Measurements from ENCODE around the gene SLC38A3. TPM values are rescaled to one million over a fixed set of nuclear protein-coding genes. Genes with fewer than 3 reads are reported as not detected.

SLC38A3 gene
- total and polyA plus RNA-seq, 9 of the 15 experiments (the other 6 are each of a cell fraction or from before 2014, with no cell fraction given) = 0.09 to 0.38 (median 0.16) TPM; not detected in 6

- TF ChIP-seq CEBPB (tag; IDR thresholded peaks at IDR 0.05) (no peak), ZFP1 (CRISPR knock-in tag; IDR thresholded peaks at IDR 0.05) (no peak), HDAC3 (IDR thresholded peaks at IDR 0.05; ENCODE audit: borderline replicate concordance, partially characterized antibody) (no peak), SRSF7 (optimal IDR thresholded peaks at IDR 0.05; ENCODE audit: low read depth, low read length) (no peak), NR1H2 (CRISPR knock-in tag; IDR thresholded peaks at IDR 0.05) (no peak), MYBL2 (IDR thresholded peaks at IDR 0.05; ENCODE audit: low read depth) (no peak), MYBL2 (CRISPR knock-in tag; IDR thresholded peaks at IDR 0.05; ENCODE audit: borderline replicate concordance) (no peak), MED1 (CRISPR knock-in tag; IDR thresholded peaks at IDR 0.05; ENCODE audit: borderline replicate concordance) (no peak), SUPT5H (IDR thresholded peaks at IDR 0.05) (0 out of 2 replicates have a peak, but pooled peaks have one; percentile 41), EP300 (IDR thresholded peaks at IDR 0.05; ENCODE audit: low read length) (no peak), MIER1 (IDR thresholded peaks at IDR 0.05; ENCODE audit: low read depth) (no peak), RERE (CRISPR knock-in tag; IDR thresholded peaks at IDR 0.05; ENCODE audit: borderline replicate concordance) (no peak), CBFB (CRISPR knock-in tag; IDR thresholded peaks at IDR 0.05) (no peak), TAL1 (IDR thresholded peaks at IDR 0.05) (no peak), SMAD3 (CRISPR knock-in tag; conservative IDR thresholded peaks at IDR 0.05) (no peak), NCOR1 (IDR thresholded peaks at IDR 0.05) (no peak), ZNF184 (CRISPR knock-in tag; IDR thresholded peaks at IDR 0.05) (no peak), CBX8 (IDR thresholded peaks at IDR 0.05; ENCODE audit: borderline replicate concordance, extremely low read depth, low read depth, low read length, poor library complexity, severe bottlenecking) (no peak), IRF1 (CRISPR knock-in tag; IDR thresholded peaks at IDR 0.05; ENCODE audit: borderline replicate concordance) (no peak), SRF (CRISPR knock-in tag; IDR thresholded peaks at IDR 0.05) (no peak), ETS1 (conservative IDR thresholded peaks at IDR 0.05; ENCODE audit: control insufficient read depth, low read depth, low read length) (no peak)
Observed at GRCh38 chr3:50260027-50260941, 55.2 kb downstream of the SLC38A3 start (continued).

All from K562 (cell line).